ENCODE results near the gene SLC45A3. TPM values are rescaled to one million over a fixed set of nuclear protein-coding genes. Genes with fewer than 3 reads are reported as not detected.

SLC45A3 gene
- total RNA-seq, 2 experiments from 2014 or later: 0.11 TPM; not detected in 1

DNA sequence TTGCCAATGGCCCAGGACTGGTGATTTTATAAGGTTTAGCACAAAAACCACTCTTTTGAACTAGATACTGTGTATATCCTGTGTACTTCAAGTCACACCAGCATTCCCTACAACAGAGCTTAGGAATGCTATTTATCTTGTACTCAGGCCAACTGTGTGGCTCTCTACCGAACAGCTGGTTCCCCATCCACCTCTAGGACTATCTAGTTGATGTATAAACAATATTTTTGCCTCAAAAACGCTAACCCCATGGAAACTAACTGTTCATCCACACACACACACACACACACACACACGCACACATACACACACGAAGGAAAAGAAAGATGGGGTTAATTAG lies 28.7 kb upstream of the SLC45A3 start:
- DNase-seq: no peak
- Mint-ChIP-seq H3K27ac (no peak overlapping the region), H3K4me1 (ENCODE audit: low read depth) (peaks cover 28% of the 10 kb centered on the region), H3K4me3 (no peak overlapping the region), H3K36me3 (ENCODE audit: low read depth) (peaks cover 27% of the 10 kb centered on the region), H3K27me3 (no peaks in the 10 kb centered on the region), H3K9me3 (no peaks in the 10 kb centered on the region)
- Histone ChIP-seq H3K27ac (ENCODE audit: low read depth in 1 of 2, low read length in 2 of 2) (no peak overlapping the region), H3K4me3 (ENCODE audit: low read length) (no peak overlapping the region), H3K27me3 (ENCODE audit: control insufficient read depth in 1 of 2, insufficient read depth in 2 of 2, low read length in 2 of 2) (no peaks in the 10 kb centered on the region), H3K4me1 (ENCODE audit: insufficient read depth, low read length) (no peaks in the 10 kb centered on the region), H3K9me3 (ENCODE audit: control insufficient read depth in 1 of 2, insufficient read depth in 1 of 2, low read length in 2 of 2) (no peaks in the 10 kb centered on the region), H3K36me3 (ENCODE audit: insufficient read depth, low read length) (peaks cover 7% of the 10 kb centered on the region)
- TF ChIP-seq, protein P1, sequence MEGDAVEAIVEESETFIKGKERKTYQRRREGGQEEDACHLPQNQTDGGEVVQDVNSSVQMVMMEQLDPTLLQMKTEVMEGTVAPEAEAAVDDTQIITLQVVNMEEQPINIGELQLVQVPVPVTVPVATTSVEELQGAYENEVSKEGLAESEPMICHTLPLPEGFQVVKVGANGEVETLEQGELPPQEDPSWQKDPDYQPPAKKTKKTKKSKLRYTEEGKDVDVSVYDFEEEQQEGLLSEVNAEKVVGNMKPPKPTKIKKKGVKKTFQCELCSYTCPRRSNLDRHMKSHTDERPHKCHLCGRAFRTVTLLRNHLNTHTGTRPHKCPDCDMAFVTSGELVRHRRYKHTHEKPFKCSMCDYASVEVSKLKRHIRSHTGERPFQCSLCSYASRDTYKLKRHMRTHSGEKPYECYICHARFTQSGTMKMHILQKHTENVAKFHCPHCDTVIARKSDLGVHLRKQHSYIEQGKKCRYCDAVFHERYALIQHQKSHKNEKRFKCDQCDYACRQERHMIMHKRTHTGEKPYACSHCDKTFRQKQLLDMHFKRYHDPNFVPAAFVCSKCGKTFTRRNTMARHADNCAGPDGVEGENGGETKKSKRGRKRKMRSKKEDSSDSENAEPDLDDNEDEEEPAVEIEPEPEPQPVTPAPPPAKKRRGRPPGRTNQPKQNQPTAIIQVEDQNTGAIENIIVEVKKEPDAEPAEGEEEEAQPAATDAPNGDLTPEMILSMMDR (IDR thresholded peaks at IDR 0.05): no peak
- intact Hi-C loops (cut with DNase I, micrococcal nuclease): no loop called here
- CTCF ChIA-PET: interaction anchor here (1.0 to 4.1 kb wide), 3 partner anchors 51 to 117 kb away, joined by 4 to 62 read pairs (median 5); partner anchors contain the start of gene ELK4
- no peak for ATAC-seq (ENCODE audit: poor library complexity)
- POLR2A ChIA-PET: no interaction called here

DNA sequence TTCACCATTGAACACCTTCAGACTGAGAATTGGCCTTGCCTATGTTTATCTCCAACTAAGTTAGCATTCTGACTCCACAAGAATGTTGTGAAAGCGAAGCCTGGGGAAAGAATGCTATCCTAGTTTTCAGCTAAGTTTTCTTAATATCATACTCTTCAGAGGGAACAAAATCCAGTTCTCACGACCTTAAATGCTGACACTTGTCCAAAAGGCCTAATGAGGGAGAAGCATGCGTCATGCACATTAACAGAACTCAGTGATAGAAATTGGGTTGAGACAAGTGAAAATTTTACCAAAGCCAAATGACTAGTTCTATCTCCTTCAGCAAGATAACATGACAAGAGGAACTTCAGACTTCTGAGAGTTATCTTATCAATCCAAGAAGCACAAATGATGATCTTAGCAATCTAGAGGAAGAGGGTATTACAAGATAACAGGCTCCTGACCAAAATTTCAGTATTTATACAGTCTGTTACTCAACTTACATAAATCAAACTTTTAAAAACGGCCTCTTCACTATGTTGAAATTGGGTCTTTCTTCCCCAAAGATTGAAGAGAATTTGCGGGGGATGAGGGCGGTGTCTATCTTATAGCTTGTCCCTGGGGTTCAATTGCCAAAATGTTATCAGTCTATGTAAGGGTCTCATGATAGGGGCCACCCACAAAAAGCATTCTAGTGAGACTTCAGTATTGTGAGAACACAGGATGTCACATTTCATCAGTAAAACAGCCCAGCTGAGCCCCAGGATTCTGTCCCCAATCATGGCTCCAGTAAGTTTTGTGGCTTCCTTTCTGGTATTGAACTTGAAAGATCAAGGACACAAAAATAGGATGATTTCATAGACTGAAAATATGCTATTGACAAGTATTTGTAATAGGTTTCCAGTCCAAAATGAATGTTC lies 26.5 kb upstream of the SLC45A3 start:
- DNase-seq (no peak), ATAC-seq (ENCODE audit: poor library complexity) (no peak)
- Mint-ChIP-seq H3K9me3 (no peaks in the 10 kb centered on the region), H3K4me1 (ENCODE audit: low read depth) (peaks cover 28% of the 10 kb centered on the region), H3K27ac (no peak overlapping the region), H3K27me3 (no peaks in the 10 kb centered on the region), H3K4me3 (no peak overlapping the region), H3K36me3 (ENCODE audit: low read depth) (peaks cover 27% of the 10 kb centered on the region)
- H3K36me3 ChIP-seq (ENCODE audit: insufficient read depth, low read length): peaks cover 7% of the 10 kb centered on the region
- no peaks in the 10 kb centered on the region for H3K9me3 ChIP-seq (ENCODE audit: control insufficient read depth in 1 of 2, insufficient read depth in 1 of 2, low read length in 2 of 2)
- intact Hi-C loops (cut with DNase I, micrococcal nuclease): no loop called here
- no peak overlapping the region for H3K27ac ChIP-seq (ENCODE audit: low read depth in 1 of 2, low read length in 2 of 2)
- H3K27me3 ChIP-seq (ENCODE audit: control insufficient read depth in 1 of 2, insufficient read depth in 2 of 2, low read length in 2 of 2): no peaks in the 10 kb centered on the region
- TF ChIP-seq, protein P1 (IDR thresholded peaks at IDR 0.05): no peak
- H3K4me3 ChIP-seq (ENCODE audit: low read length): no peak overlapping the region
- ChIA-PET CTCF (interaction anchor here (0.7 kb wide), 1 partner anchor 18 kb away, joined by 3 read pairs; no protein-coding TSS in a partner anchor), POLR2A (no interaction called here)
- no peaks in the 10 kb centered on the region for H3K4me1 ChIP-seq (ENCODE audit: insufficient read depth, low read length)

DNA sequence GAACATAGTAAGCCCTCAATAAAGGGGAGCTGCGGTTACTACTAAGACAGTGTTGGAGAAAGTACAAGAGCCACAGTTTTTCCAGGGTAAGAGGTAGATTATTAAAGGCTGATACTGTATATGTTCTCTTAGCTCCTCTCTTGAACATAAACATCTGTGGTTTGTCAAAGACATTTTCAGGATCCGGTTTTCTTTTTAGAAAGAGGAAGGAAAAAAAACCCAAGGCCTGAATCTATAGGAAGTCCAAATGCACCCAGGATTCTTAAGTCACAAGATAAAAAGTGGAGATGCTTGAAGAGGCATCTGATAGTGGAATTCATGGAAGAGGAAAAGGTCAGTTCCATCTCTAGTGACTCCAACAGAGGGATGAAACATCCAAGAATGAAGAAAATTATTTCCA lies 24.6 kb upstream of the SLC45A3 start:
- no peak overlapping the region for H3K27ac Mint-ChIP-seq
- CTCF ChIA-PET: no interaction called here

More for the DNA sequence above, 24.6 kb upstream of the SLC45A3 start:
- H3K36me3 Mint-ChIP-seq (ENCODE audit: low read depth): peaks cover 21% of the 10 kb centered on the region
- H3K4me3 Mint-ChIP-seq: no peak overlapping the region
- Histone ChIP-seq H3K4me1 (ENCODE audit: insufficient read depth, low read length) (no peaks in the 10 kb centered on the region), H3K36me3 (ENCODE audit: insufficient read depth, low read length) (peaks cover 6% of the 10 kb centered on the region), H3K4me3 (ENCODE audit: low read length) (no peak overlapping the region), H3K9me3 (ENCODE audit: control insufficient read depth in 1 of 2, insufficient read depth in 1 of 2, low read length in 2 of 2) (no peaks in the 10 kb centered on the region), H3K27me3 (ENCODE audit: control insufficient read depth in 1 of 2, insufficient read depth in 2 of 2, low read length in 2 of 2) (no peaks in the 10 kb centered on the region), H3K27ac (ENCODE audit: low read depth in 1 of 2, low read length in 2 of 2) (no peak overlapping the region)
- peaks cover 17% of the 10 kb centered on the region for H3K4me1 Mint-ChIP-seq (ENCODE audit: low read depth)
- no peak for ATAC-seq (ENCODE audit: poor library complexity)
- POLR2A ChIA-PET: no interaction called here
- no peaks in the 10 kb centered on the region for H3K9me3 Mint-ChIP-seq
- no peaks in the 10 kb centered on the region for H3K27me3 Mint-ChIP-seq
- DNase-seq: no peak
- TF ChIP-seq, protein P1 (IDR thresholded peaks at IDR 0.05): no peak
- intact Hi-C loops (cut with DNase I, micrococcal nuclease): no loop called here

All from CD4-positive, alpha-beta T cell (primary cell).